Activated naive CD8-positive, alpha-beta T cell treated with anti-CD3 and anti-CD28 coated beads, Interleukin-2, amount 50 U/mL, for 16 hours (primary cell): Measurements from ENCODE around the gene SLC9A7.
"Not testable (repeated sequence)": the region's sequence is repeated elsewhere in the genome, so short reads cannot be mapped to it uniquely, and the experiment has no call there.

Experiments
- DNase-seq: peaks from one replicate; pipeline ENCODE4 v3.0.0-alpha.2; 2020; ENCODE audit warnings: low read depth, low spot score

SLC9A7 gene

DNA sequence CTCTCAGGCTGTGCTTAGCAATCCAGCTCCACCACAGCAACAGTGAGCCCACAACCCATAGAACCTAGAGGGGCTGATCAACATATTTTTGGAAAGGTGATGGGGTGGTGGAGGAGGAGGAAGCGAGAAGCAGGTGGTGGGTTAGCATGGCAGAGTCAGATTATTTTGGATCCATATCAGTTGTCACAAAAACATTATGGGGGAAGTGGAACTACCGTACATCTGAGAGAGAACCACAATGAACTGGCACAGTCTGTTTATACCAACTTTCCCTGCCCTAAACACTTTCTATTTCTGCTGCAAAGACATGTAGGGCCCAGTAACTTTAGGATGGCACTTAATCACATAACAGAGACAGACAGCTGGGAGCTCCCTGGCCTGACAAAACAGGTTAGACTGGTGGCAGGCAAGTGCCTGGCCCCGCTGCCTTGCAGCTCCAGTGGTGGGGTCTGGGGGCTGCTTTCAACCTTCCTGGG is 4.3 kb downstream of the SLC9A7 start:
- no peak for DNase-seq

DNA sequence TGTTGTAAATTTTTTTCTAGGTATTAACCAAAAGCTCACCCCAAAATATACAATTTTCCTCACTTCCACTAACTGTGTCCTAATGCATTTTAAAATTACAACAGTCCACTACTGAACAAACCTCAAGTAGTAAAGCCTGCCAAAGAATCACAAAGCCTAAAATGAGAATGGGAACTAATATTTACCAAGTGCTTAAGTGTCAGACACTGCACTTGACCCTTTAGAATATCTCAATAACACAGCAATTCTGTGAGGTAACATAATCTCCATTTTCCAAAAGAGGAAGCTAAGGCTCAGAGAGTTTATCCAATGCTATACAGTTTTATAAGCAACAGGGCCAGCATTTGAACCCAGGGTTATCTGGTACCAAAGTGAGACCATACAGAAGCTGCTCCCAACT is 4.9 kb downstream of the SLC9A7 start:
- no peak for DNase-seq

DNA sequence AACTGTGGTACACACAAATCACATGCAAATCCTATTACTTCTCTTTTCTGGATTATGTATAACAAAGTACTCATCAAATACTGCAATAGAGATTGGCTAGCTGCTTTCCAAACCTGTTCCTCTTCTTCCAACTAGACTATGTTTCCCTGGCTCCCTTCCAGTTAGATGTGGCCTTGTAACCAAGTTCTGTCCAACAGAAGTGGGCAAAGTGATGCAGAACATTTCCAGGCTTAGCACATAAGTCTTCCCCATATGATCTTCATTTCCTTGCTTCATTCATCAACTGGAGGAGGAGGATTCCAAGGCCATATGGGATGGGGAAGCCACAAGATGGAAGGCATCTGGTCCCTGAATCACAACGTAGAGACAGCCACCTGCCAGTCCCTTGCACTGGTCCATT is 8.0 kb downstream of the SLC9A7 start:
- DNase-seq, result no peak

DNA sequence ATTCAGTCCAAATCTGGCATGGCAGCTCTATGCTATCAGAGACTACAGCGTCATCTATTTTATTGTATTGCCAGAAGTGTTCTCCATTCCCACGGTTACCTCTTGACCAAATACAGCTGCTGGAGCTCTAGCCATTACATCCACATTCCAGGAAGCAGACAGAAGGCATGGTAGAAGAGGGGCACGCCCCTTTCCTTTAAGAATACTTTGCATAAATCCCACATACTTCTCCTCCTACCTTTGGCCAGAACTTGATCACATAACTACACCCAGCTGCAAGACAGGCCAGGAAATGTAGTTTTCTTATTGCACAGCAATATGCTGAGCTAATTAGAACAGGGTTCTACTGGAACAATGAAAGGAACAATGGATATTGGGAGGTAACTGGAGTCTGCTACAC is 14.9 kb downstream of the SLC9A7 start:
- no peak for DNase-seq

DNA sequence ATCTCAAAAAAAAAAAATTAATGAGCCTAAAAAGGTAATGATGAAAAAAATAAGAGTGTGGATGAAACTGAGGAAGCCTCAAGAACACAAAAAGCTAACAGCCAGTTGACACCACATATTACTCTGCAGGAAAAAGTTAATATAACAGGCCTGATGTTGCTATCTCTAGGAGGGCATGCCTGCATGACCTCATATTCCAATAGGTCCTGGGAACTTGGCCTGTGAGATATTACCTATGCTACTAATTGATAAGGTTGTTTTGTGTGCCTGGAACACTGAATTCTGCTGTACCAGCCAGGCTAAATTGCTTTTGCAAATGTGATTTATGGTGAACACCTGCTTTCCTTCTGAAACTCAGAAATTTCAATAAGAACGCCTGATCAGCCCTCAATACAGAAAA is 15.9 kb downstream of the SLC9A7 start:
- DNase-seq, result no peak

DNA sequence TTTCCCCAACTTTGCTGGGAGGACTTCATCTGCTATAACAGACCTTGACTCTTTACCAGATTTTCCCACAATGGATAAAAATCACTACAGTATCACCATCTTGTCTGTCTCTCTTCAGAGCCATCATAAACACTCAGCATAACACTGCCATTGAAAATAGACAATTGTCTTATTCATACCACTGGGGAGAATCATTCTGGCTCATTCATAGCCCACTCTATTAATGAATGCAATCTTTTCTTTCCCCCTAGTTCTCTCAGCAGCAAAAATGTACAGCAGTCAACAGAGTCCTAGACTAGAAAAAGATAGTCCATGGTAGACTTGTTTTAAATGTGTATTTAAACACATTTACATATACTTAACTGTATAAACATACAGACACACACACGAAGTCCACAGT is 19.2 kb downstream of the SLC9A7 start:
- no peak for DNase-seq

DNA sequence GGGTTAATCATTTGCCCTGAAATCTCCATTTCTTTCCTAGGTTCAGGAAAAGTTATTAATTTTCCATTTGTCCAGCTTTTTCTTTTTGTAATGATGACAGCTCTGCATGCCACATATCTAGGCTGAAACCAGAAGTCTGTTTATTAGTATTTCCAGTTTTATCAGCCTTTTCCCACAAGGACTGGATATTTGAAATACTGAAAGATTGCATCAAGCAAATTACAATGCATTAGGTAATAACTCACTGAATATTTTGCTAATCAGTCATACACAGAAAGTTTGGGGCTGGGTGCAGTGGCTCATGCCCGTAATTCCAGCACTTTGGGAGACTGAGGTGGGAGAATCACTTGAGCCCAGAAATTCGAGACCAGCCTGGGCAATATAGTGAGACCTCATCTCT is 21.5 kb downstream of the SLC9A7 start:
- DNase-seq, result no peak

DNA sequence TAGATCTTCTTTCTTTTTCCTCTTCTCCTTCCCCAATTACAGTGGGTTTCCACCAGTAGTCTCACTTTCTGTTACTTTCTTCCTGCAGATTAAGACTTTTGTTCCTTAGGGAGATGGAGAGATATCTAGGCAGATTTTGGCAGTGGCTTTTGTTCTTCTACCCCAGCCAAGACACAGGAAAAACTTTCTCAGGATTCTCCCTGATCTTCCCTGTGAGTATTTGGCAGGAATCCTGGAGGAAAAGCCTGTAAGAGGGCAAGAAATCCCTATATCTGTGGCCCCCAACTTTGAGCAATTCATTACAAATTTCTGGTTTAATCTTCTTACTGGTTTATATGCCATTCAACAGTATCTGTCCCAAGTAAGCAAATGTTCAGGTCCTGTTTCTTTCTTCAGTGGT is 21.9 kb downstream of the SLC9A7 start:
- no peak for DNase-seq

DNA sequence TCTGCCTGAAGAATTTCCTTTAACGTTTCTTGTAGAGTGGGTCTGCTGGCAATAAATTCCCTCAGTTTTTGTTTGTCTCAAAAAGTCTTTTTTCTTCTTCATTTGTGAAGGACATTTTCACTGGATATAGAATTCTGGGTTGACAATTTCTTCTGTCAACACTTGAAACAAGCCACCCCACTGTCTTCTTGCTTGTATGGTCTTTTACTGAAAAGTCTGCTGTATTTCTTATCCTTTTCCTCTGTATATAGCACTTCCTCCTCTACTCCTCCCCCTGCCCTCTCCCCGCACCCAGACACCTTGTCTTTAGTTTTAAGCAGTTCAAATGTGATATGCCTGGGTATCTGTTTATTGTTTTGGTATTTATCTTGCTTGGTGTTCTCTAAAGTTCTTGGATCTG is 23.3 kb downstream of the SLC9A7 start:
- no peak for DNase-seq

DNA sequence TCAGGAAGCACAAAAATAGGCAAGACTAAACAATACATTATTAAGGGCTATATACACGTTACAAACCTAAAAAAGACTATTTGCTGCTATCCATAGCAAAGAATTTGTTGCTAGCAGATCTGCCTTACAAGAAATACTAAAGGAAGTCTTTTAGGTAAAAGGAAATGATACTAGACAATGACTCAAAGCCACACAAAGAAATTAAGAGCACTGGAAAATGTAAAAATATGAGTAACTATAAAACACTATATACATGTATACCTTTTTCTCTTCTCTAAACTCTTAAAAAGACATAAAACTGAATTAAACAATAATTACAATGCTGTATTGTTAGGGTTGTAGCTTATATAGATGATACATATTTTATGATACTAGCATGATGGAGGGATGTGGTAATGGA is 25.7 kb downstream of the SLC9A7 start:
- no peak for DNase-seq

DNA sequence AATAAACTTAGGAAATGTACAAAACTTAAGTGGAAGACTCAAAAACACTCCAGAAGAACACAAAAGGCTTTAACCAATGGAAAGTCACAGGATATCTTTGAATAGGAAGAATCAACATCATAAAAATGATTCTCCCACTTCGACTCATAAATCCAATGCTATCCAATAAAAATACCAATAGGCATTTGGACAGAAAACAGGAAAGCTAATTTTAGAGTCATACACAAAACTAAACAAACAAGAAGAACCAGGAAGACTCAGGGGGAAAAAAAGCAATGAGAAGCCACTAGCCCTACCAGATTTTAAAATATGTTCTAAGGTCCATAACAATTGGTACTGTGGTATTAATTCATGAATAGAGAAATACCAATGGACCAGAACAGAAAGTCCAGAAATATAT is 28.2 kb downstream of the SLC9A7 start:
- no peak for DNase-seq

DNA sequence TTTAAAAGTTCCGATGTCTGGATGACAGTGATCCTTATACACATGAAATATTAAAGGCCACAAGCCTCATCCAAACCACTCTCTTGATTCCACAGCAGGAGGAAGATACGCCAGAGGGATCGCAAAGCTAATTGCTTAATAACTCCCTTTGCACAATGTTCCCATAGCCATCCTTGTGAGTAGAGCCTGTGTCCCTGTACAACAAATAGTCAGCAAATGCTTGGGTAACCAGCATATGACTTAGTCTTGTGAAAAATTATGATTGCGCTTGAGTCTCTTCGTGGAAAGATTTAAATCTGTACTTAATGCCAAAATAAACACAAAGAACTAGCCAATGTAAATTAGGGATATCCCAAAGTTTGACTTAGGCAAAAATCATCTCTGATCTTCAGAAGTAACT is 31.5 kb downstream of the SLC9A7 start:
- DNase-seq, result no peak

DNA sequence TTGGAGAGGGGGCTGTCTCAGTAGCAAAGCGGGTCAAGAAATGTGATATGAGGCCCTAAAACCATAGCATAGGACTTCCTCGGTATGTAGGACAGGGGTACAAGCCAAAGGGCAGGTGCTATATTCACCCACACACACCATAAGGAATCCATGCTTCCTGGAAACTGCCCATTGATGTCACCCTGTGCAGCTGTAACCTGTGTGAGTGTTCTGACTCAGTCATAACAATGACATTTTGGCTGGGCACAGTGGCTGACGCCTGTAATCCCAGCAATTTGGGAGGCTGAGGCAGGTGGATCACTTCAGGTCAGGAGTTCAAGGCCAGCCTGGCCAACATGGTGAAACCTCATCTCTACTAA is 35.4 kb downstream of the SLC9A7 start:
- not testable (repeated sequence) for DNase-seq

DNA sequence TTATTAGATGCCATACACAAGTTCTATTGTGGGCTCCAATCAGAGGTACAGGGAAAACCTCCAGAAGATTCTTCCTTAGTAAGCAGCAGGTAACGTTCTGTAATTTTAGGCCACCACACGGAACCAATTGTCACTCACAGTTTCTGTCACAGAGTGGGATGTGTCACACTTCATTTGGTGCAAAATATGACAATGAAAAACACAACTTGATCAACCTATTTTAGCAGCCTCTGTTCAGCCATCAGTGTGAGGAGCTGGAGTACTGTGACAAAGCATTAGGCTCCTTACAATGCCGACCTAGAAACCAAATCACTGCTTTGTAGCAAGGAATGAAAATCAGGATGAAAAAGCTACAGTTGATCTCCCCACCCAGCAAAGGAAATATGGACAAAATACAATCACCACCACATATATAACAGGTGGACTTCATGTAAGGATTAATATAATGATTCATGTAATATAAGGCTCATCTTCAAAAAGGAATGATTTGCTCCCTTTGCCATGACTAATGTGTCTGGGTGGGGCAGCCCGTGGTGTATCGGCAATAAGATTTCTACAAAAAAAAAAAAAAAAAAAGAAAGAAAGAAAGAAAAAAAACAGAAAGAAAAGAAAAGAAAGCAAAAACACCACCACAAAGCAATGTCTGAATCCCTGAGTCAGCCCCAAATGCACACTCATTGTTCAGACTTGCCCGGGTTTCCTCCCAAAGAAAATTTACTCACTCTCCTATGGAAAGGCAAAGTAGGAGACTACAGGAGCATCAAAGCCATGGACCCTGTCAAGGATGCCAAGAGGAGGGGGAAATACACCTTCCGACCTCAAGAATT is 36.0 kb downstream of the SLC9A7 start:
- no peak for DNase-seq

DNA sequence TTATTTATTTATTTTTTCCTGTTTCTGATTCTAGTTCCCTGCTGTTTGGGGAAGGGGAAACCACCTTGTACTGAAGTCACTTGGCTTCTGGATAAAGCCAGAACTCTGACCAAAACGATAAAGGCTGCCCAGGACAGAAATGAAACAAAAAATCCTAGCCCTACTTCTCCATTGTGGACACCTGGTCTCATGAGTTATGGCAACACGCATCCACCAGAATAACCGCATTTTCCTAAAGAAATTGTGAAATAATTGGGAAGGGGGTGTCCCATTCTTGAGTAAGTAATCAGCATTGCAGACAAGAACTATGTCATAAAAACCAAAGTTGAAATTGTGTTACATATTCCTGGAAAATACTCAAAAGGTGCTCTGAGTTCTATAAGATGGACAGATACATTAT is 42.1 kb downstream of the SLC9A7 start:
- DNase-seq, result no peak

DNA sequence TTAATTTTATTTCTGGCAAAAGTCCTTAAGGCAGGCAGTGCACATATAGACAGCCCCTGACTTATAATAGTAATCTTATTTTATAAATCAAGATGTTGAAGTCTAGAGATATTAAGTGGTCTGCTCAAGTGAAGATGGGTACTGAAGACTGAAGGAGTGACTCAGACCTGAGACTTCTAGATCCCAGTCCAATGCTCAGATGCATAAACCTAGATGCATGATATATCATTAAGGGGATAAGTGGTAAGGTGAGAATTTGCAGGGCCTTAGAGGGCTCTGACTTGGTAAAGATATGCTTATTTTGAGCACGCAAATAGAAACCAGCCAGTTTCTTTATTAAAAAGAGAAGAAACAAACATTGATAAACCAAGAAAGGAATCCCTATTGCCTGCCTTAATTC is 42.9 kb downstream of the SLC9A7 start:
- no peak for DNase-seq

DNA sequence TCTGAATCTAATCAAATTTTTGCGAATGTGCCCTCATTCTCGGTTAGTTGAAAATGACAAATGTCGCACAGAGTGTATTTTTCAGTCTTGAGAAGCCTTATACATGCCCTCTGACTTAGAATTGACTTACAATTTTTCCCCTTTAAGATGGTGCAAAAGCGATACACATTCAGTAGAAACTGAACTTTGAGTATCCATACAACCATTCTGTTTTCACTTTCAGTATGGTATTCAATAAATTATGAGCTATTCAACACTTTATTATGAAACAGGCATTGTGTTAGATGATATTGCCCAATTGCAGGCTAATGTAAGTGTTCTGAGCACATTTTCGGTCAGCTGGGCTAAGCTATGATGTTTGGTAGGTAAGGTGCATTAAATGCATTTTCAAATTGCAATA is 43.4 kb downstream of the SLC9A7 start:
- no peak for DNase-seq

DNA sequence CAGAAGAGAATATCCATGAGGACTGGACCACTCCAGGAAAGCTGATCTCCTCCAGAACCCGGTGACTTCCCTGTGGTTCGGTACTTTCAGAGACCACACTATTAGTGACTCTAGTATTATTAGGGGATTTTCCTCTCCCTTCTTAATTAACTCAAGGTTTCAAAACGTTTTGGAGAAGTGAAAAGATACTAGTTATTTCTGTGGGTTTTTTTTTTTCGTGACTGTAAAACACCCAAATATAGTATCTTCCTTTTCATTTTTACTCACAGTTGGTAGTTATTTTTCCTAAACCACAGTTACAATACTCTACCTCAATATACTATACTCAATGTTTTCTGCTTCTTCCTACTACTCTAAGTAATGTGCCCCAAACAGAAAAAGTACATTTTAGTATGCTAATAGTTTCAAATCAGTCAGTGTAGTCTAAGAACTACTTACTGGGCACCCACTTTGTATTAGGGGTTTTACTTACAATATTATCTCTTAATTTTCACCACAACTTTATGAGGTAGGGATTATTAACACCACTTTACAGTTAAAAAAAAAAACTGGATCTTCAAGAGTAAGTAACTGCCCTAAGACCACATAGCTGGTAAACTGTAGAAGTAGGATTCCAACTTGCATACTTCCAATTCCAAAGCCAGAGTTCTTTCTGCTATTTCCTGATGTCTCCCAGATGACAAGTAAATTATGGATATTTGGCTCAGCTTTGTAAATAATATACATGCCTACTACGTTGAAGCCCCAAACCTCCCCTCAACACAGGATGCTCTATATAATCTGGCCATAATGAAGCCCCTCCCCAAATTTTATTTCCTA is 45.0 kb downstream of the SLC9A7 start:
- DNase-seq, result no peak

DNA sequence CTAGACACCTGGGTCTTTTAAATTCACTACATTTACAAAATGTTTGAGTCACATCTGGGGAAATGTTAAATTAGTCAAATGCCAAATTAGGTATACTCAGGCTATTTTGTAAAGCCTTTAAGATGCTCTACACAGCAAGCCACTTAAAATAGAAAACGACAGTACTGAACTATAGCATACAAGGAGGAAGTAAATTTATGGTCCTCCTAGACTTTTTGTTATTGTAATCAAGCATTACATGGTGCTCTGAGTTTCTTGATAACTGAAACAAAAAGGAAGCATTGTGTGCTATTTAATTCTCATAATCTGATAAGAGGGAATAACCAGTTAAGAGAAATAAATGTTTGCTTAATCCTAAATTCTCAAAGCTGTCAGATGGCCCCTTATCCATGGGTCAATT is 46.2 kb downstream of the SLC9A7 start:
- no peak for DNase-seq

DNA sequence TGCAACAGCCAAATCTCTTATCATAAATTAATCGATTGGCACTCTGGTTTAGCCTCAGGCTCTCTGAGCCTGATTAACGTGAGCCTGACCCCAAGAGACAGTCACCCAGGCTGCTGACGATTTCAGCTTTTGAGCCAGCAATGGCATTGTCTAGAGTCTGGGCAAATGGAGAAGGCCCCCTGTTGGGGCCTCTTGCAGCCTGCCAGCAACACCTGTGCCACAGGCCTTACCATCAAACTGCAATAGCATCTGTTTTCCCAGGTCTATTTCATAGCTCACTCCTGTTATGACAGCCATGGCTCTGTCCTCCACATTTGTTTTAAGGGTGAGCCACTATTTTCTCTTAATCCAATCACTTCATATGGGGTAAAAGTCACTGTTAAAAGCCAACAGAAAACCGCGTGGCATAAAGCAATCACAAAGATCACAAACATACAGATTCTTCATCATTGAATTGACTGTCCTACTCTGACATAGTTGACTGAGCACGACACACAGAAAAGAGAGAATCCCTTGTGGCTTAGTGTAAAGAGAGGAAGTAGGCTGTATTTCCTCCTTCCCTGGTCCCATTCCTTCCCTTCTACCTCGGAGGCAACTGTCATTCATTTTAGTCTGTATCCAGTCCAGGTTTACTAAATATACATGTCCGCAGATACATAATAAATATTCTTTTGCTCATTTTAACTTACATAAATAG is 47.8 kb downstream of the SLC9A7 start:
- no peak for DNase-seq

DNA sequence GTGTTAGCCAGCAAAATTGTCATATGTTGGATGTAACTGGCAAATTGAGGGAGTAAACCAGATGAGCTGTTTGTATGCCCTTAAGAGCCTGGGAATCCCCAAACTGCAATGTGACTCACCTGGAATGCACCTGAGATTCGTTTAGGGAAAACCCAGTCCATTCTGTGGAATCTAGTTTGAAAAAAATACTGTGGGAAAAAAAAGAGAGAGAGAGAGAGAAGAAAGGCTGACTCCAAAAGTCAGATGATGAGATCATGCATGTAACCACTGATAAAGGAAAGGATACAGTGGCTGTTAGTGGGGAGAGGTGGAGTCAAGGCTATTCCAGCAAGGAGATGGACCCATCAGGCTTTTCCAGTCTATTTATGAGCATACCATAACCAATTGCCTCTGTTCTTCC is 48.5 kb downstream of the SLC9A7 start:
- no peak for DNase-seq

DNA sequence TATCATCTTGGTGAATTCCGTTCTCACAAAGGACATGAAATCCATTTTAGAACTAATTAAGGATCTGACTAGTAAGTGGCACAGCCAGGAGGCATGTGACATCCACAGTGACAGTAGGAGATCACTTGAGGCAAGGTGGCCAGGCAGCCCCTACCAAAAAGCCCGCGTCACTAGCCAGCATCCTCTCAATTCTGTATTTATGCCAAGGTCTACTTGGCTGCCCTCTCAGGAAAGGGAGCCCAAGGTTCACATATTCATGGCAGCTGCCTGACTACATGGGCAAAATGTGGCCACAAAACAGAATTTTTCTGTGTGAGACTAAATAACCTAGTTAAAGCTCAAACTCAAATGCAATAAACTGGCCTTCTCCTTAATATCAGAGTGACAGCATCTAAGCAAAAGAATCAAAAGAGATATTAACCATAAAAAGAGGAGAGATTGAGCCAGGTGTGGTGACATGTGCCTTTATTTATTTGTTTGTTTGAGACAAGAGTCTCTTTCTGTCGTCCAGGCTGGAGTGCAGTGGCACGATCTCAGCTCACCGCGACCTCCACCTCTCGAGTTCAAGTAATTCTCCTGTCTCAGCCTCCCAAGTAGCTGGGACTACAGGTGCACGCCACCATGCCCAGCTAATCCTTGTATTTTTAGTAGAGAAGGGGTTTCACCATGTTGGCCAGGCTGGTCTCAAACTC is 51.5 kb downstream of the SLC9A7 start:
- DNase-seq, result no peak
